Left lobe of liver (tissue), 1 donor: ENCODE measurements around the gene CETN3. TPM values are rescaled to one million over a fixed set of nuclear protein-coding genes. Genes with fewer than 3 reads are reported as not detected.

Source experiments
- total RNA-seq: library from RNA; stranded (reverse); gene quantifications from one replicate; pipeline ENCODE4 v1.2.1, GENCODE V29; 2021
- donor health status: DM: no; HTN: yes; CAD: no.

The CETN3 gene
- total RNA-seq, 1 donor from 2014 or later = 5.6 TPM

Other genes starting within 250 kb of the CETN3 start
- 4.4 TPM for gene MBLAC2, start 65.0 kb upstream of the CETN3 start, total RNA-seq
- gene POLR3G, start 65.1 kb upstream of the CETN3 start, total RNA-seq = 2.2 TPM
- gene LYSMD3, start 119.8 kb upstream of the CETN3 start, total RNA-seq = 12.6 TPM
- 9.3 TPM for gene ADGRV1, start 149.0 kb upstream of the CETN3 start, total RNA-seq